HepG2 (cell line): ENCODE data around the gene RIOK2. TPM values are rescaled to one million over a fixed set of nuclear protein-coding genes. Genes with fewer than 3 reads are reported as not detected.

ENCODE experiments used
- ARID5B ChIP-seq: IDR thresholded peaks from 2 replicates; pipeline ENCODE4 v1.4.0; 2020; ENCODE audit warnings: mild to moderate bottlenecking, missing genetic modification reagents
- GABPA ChIP-seq, 2 experiments: IDR thresholded peaks; 2 replicates each; pipeline ENCODE4 v1.6.1; 2011 to 2016; ENCODE audit warnings: low read depth in 2 of 2, low read length in 1 of 2, missing biosample characterization in 1 of 2, missing genetic modification characterization in 1 of 2
- ZNF782 ChIP-seq: sonication (generic); formaldehyde crosslinking; IDR thresholded peaks from 2 replicates; pipeline ENCODE4 v1.4.0; 2020; ENCODE audit warnings: missing genetic modification reagents, mild to moderate bottlenecking, borderline replicate concordance
- ZNF784 ChIP-seq: sonication (generic); formaldehyde crosslinking; IDR thresholded peaks from 2 replicates; pipeline ENCODE4 v1.5.1; 2020; ENCODE audit warnings: missing genetic modification reagents, mild to moderate bottlenecking, borderline replicate concordance
- ZNF878 ChIP-seq: sonication (generic); formaldehyde crosslinking; IDR thresholded peaks from 2 replicates; pipeline ENCODE4 v1.8.1; 2023; ENCODE audit warnings: mild to moderate bottlenecking, missing genetic modification reagents, moderate library complexity
- polyA plus RNA-seq, 8 experiments: library from polyadenylated mRNA; depleted of rRNA in 3 of 8; stranded (reverse) in 7 of 8; unstranded in 1 of 8; fragments of >200 nt; fragmentation: Illumina TruSeq in 4 of 8; extraction: Trizol in 4 of 8; gene quantifications; 2 replicates each; pipeline versions ENCODE4 v1.2.1 to v1.2.3, GENCODE V29; 2011 to 2016; ENCODE audit warnings: low read depth in 4 of 8, missing spikeins in 1 of 8, mixed read lengths in 1 of 8; ENCODE audit not compliant: insufficient read depth in 1 of 8
- total RNA-seq, 5 experiments: library from RNA; depleted of rRNA; stranded (reverse); fragments of >200 nt; fragmentation: Illumina TruSeq; extraction: Trizol; gene quantifications; 2 replicates each; pipeline ENCODE4 v1.2.3, GENCODE V29; 2016; ENCODE audit warnings: low read depth in 1 of 5

The RIOK2 gene
- total and polyA plus RNA-seq, 2 of the 13 experiments (the other 11 are each of a cell fraction or from before 2014, with no cell fraction given), result 8.1 to 46.6 TPM

DNA sequence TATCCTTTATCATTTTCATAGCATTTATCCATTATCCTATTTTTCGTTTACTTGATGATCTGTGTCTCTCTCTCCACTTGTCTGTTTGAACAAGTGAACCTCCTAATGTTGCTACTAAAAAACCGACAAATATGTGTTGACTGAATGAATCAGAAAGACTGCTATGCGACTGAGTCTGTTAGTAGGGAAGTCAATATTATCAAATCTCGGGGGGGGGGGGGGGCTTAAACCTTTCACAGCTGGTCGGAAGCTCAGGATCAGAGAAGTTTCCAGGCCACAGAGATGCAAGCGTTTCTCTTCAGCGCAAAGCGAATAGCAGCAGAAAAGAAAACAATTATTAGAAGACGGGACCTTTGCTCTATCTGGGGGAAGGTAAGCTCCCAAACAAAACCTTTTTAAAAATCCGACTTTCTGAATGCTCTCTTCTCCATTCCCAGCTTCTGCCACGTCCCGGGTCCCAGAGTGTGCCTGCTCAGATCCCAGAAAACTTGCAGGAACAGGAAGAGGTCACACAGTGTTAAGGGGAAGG is 412 bp downstream of the RIOK2 start (continued):
- TF ChIP-seq ZNF784 (CRISPR knock-in tag), result 0 out of 2 replicates have a peak, but pooled peaks have one; percentile 38
- no peak for TF ChIP-seq ZNF782 (CRISPR knock-in tag)
- no peak for TF ChIP-seq ARID5B (CRISPR knock-in tag)
- no peak for TF ChIP-seq GABPA (IDR thresholded peaks at IDR 0.05; ENCODE audit: low read depth, low read length)
- TF ChIP-seq GABPA (CRISPR knock-in tag; IDR thresholded peaks at IDR 0.05; ENCODE audit: low read depth), result 0 out of 2 replicates have a peak, but pooled peaks have one; percentile 6
- TF ChIP-seq ZNF878, result 0 out of 2 replicates have a peak, but pooled peaks have one; percentile 35
